ENCODE data around the gene E2F2.

E2F2 gene

GRCh38 chr1:23563003-23563402, 32.0 kb upstream of the E2F2 start:
- no peak for DNase-seq

GRCh38 chr1:23562137-23562876, 31.3 kb upstream of the E2F2 start:
- DNase-seq = peak in 55 of 56 donors; percentile 13 to 94 (median 84)

- DNase-seq = no peak
These were observed 30.7 kb upstream of the E2F2 start for GRCh38 chr1:23561813-23562100.

- DNase-seq = no peak
These were observed 30.2 kb upstream of the E2F2 start for GRCh38 chr1:23561076-23561812.

- no peak for DNase-seq
These were observed 29.1 kb upstream of the E2F2 start for GRCh38 chr1:23559985-23560741.

GRCh38 chr1:23559136-23559984, 28.3 kb upstream of the E2F2 start, which contains the start of gene ID3:
Gene ID3, minus strand, starts transcription at chr1:23559501. Its CDS starts 75 bp downstream, at chr1:23559426.
- peak in 55 of 56 donors; percentile 31 to 95 (median 78) for DNase-seq

GRCh38 chr1:23558872-23559135, 27.8 kb upstream of the E2F2 start:
- no peak for DNase-seq

GRCh38 chr1:23558140-23558871, 27.3 kb upstream of the E2F2 start:
- DNase-seq = peak in 1 of 56 donors; percentile 25

- no peak for DNase-seq
These were observed 26.6 kb upstream of the E2F2 start for GRCh38 chr1:23557471-23558124.

- no peak for DNase-seq
These were observed 25.8 kb upstream of the E2F2 start for GRCh38 chr1:23556635-23557470.

GRCh38 chr1:23555986-23556634, 25.1 kb upstream of the E2F2 start:
- no peak for DNase-seq

GRCh38 chr1:23555270-23555985, 24.4 kb upstream of the E2F2 start:
- peak in 6 of 56 donors; percentile 23 to 52 (median 40) for DNase-seq

- peak in 54 of 56 donors; percentile 25 to 91 (median 74) for DNase-seq
These were observed 23.6 kb upstream of the E2F2 start for GRCh38 chr1:23554481-23555269.

- peak in 1 of 56 donors; percentile 34 for DNase-seq
These were observed 23.1 kb upstream of the E2F2 start for GRCh38 chr1:23554127-23554480.

GRCh38 chr1:23553231-23554126, 22.4 kb upstream of the E2F2 start:
- no peak for DNase-seq

- no peak for DNase-seq
These were observed 20.8 kb upstream of the E2F2 start for GRCh38 chr1:23551849-23552248.
